Right lobe of liver (tissue), 4 donors: ENCODE measurements around the gene SLC25A13.

Experiments
- CTCF ChIP-seq, 4 donors: fragments of 200-600 bp in 3 of 4; fragments of 450-650 bp in 1 of 4; IDR thresholded peaks; one replicate each; pipeline versions ENCODE4 v1.5.1 to v1.8.0; 2016 to 2022; ENCODE audit warnings: antibody characterized with exemption in 4 of 4, mild to moderate bottlenecking in 2 of 4
- POLR2A ChIP-seq: fragments of 450-650 bp; IDR thresholded peaks from one replicate; pipeline ENCODE4 v1.6.1; 2017; ENCODE audit warnings: antibody characterized with exemption, mild to moderate bottlenecking
- donor health status: DM: no; HTN: no; CAD: no.
- donor health status: DM: no; HTN: no; CAD: no.
- donor health status: DM: no; HTN: yes; CAD: no.

GRCh38 chr7:96237040-96237439 is 84.9 kb downstream of the SLC25A13 start:
- TF ChIP-seq POLR2A (no peak), CTCF (IDR thresholded peaks at IDR 0.05) (no peak)
